GM19328 (cell line): ENCODE results near the gene HYI.

Experiments
- ATAC-seq: cut with Tn5 transposase; IDR thresholded peaks from one replicate; pipeline ENCODE4 v1.9.1; 2021; ENCODE audit warnings: mild to moderate bottlenecking, moderate library complexity; ENCODE audit not compliant: unreplicated experiment

The HYI gene

DNA sequence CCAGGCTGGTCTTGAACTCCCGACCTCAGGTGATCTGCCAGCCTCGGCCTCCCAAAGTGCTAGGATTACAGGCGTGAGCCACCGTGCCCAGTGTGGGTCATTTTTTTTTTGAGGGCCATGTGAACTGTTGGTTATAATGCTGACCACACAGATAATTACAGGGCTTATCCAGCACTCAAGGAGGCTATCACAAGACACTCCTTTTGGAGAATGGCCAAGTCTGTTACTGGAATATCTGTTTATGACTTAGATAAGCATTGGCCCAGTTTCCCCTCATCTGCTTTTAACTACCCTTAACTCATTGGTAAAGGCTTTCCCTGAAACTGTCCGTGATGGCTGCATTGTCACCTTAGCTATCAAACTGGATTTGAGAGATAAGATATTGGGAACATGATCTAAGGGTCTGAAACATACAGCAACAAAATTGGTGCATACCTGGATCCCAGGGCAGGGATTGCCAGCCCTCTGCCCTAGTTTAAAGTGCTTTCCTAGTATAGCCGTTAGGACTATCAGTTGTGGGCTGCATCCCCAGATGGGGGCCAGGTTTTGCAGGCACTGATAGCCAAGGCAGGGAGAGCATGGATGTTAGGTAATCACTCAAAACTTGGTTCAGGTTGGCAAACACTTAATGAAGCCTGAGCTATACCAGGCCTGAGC, 48.4 kb downstream of the HYI start:
- ATAC-seq, result no peak

GRCh38 chr1:43404353-43404752, 49.4 kb downstream of the HYI start:
- no peak for ATAC-seq

DNA sequence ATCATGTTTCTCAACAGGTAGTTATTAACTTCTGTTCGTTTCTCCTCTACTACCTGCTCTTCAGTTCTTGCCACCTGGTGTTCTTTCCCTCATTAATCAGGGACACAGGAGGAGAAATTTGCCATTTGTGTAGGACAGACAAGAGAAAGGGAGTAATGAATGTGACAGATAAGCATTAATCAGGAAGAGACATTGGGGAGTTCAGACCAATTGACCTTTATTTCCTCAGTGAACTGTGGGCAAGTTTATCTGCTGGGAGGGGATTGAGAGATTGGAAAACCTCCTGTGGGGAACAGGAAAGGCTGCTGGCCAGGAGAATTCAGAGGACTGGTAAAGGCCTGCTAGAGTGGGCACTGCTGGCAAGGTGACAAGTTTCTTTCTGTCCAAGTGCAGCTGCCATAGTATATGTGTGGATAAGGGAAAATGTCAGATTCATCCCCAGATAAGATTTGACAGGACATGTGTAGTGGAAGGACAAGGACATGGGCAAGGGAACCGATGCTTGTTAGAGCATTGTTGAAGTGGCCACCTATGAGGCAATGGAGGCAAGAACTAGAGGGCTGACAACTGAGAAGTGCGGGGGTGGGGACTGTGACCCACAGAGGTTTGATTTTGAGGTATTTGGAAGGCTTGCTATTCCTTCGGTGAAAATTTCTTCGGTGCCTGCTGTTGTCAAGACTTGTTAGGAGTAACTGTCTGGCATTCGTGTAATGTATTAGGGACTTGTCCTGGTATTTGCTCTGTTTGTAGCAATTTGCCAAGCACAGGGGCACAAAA, 51.5 kb downstream of the HYI start:
- no peak for ATAC-seq
